ENCODE data around the gene GPR84. TPM values are rescaled to one million over a fixed set of nuclear protein-coding genes. Genes with fewer than 3 reads are reported as not detected.

GPR84 gene
- total and polyA plus RNA-seq, 12 donors, result 0.15 to 2.9 (median 0.32) TPM; not detected in 7

DNA sequence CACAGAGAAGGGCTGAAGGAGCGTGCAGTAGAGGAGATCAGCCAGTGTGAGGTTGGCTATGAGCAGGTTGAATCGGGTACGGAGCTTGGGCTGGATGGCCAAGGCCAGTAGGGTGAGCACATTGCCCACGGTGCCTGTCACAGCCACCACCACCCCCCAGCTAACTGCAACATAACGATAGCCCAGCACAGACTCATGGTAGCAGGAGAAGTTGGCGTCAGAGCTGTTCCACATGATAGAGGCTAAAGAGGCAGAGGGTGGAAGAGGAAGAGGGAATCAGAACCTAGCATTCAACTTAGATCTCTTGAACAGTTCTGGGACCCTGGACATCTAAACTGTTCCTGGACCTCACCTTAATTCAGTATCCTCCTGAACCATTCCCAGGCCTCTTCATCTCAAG is 668 bp downstream of the GPR84 start:
- TF ChIP-seq, protein P1, sequence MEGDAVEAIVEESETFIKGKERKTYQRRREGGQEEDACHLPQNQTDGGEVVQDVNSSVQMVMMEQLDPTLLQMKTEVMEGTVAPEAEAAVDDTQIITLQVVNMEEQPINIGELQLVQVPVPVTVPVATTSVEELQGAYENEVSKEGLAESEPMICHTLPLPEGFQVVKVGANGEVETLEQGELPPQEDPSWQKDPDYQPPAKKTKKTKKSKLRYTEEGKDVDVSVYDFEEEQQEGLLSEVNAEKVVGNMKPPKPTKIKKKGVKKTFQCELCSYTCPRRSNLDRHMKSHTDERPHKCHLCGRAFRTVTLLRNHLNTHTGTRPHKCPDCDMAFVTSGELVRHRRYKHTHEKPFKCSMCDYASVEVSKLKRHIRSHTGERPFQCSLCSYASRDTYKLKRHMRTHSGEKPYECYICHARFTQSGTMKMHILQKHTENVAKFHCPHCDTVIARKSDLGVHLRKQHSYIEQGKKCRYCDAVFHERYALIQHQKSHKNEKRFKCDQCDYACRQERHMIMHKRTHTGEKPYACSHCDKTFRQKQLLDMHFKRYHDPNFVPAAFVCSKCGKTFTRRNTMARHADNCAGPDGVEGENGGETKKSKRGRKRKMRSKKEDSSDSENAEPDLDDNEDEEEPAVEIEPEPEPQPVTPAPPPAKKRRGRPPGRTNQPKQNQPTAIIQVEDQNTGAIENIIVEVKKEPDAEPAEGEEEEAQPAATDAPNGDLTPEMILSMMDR (IDR thresholded peaks at IDR 0.05), result no peak
- H3K27ac ChIP-seq, result peak overlapping the region in 1 of 10 donors; percentile 77
- WGBS, 2 donors, result 75 to 87% methylated on average over 6 of the region's 6 CpGs
- DNase-seq (no peak), ATAC-seq (no peak)
- no peaks in the 10 kb centered on the region for H3K27me3 ChIP-seq
- H3K9me3 ChIP-seq, result no peaks in the 10 kb centered on the region
- H3K36me3 ChIP-seq, result no peaks in the 10 kb centered on the region
- intact Hi-C loops (cut with DNase I), result loop anchor here (5.0 to 10.0 kb wide), 8 partner anchors 36 to 146 kb away; partner anchors contain the start of genes CBX5 (in 1 of the 10), COPZ1 (in 1 of the 10) and HNRNPA1 (in 1 of the 10)
- peaks cover 0 to 56% (median 13%) of the 10 kb centered on the region in 9 donors for H3K4me1 ChIP-seq
- peak overlapping the region in 1 of 10 donors; percentile 33 for H3K4me3 ChIP-seq

DNA sequence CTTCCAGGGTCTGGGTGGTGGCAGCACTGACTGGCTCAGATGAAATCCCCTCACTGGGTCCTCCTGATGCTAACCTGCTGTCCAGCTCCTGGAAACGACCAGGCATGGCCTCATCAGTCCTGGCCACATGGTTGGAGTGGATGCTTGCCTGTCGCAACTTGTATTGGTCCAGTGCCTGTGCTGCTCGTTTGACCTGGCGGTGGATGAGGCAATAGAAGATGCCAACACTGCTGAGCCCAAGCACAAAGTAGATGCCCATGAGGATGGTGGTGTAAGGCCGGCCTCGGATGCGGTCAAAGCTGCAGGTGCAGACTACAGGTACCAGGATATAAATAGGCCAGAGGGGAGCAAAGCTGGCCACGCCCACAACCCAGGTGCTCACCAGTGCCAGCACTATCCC is 1.2 kb downstream of the GPR84 start:
- Histone ChIP-seq H3K27ac (peak overlapping the region in 1 of 10 donors; percentile 77), H3K4me1 (peaks cover 2 to 56% (median 14%) of the 10 kb centered on the region in 9 donors), H3K27me3 (no peaks in the 10 kb centered on the region), H3K4me3 (peak overlapping the region in 1 of 10 donors; percentile 33), H3K9me3 (no peaks in the 10 kb centered on the region), H3K36me3 (no peaks in the 10 kb centered on the region)
- intact Hi-C loops (cut with DNase I), result loop anchor here (5.0 to 10.0 kb wide), 8 partner anchors 36 to 146 kb away; partner anchors contain the start of genes CBX5 (in 1 of the 10), COPZ1 (in 1 of the 10) and HNRNPA1 (in 1 of the 10)
- no peak for ATAC-seq
- WGBS, 2 donors, result 81 to 83% methylated on average over 8 of the region's 8 CpGs
- DNase-seq, result no peak
- TF ChIP-seq, protein P1 (IDR thresholded peaks at IDR 0.05), result no peak

DNA sequence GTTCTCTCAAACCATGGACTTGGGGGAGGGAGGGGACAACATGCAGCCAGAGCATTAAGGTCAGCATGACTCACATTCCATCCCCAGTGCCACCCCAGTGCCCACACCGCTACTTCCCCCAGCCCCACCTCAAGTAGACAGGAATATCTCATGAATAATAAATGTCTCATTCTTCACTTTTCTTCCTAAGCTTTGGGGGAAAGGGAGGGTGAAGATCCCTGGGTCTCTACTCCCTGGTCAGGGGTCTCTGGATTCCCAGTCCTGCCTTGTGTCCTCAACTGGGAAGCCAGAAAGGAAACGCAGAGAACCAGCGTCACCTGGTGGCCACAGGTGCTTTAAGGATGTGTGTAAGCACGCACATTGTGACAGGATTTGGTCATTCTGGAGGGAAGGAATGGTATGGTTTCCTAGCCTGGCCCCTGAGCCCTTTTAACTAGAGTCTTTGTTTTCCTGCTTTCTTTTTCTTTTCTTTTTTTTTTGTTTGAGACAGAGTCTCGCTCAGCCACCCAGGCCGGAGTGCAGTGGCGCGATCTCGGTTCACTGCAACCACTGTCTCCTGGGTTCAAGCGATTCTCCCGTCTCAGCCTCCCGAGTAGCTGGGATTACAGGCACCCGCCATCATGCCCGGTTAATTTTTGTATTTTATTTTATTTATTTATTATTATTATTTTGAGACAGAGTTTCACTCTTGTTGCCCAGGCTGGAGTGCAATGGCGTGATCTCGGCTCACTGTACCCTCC is 3.4 kb downstream of the GPR84 start:
- DNase-seq, result peak; percentile 71 to 73
- Histone ChIP-seq H3K27me3 (no peaks in the 10 kb centered on the region), H3K4me1 (peaks cover 4 to 54% (median 17%) of the 10 kb centered on the region in 9 donors), H3K36me3 (no peaks in the 10 kb centered on the region), H3K27ac (peak overlapping the region in 7 of 10 donors; percentile 81 to 95 (median 90)), H3K9me3 (no peaks in the 10 kb centered on the region), H3K4me3 (no peak overlapping the region)
- TF ChIP-seq, protein P1 (IDR thresholded peaks at IDR 0.05), result peak; percentile 42 to 78 (median 69)
- peak in 4 of 8 donors; percentile 22 to 33 (median 27) for ATAC-seq
- WGBS, 2 donors, result 61 to 67% methylated on average over 16 of the region's 16 CpGs
- intact Hi-C loops (cut with DNase I), result loop anchor here (2.0 to 10.0 kb wide), 10 partner anchors 34 to 144 kb away; partner anchors contain the start of genes CBX5 (in 1 of the 10), COPZ1 (in 1 of the 10) and HNRNPA1 (in 1 of the 10)

DNA sequence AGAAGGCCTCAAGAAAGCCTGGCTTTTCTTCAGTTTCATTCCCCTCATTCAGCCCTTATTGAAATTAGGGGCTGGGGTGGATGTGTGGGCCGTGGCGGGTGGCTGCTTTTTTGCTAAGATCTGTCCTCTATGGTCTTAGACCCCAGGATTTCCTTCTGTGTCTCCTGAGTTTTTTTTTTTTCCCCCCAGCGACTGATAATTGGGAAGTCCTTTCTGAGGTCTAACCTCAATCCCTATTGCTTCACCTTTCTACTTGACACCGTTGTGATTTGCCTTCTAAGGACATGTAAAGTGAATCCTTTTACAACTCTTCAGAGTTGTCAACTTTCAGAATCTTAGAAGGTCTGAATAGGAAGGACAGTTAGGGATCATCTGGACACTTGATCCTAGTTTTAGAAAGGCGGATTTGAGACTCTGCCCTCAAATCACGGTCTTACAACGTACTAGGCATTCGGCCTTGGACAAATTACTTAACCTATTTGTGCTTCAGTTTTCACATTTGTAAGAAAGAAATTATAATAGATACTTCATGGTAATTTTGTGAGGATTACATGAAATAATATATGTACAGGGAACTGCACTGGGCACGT is 4.4 kb downstream of the GPR84 start:
- H3K9me3 ChIP-seq, result no peaks in the 10 kb centered on the region
- H3K4me1 ChIP-seq, result peaks cover 4 to 51% (median 17%) of the 10 kb centered on the region in 9 donors
- intact Hi-C loops (cut with DNase I), result loop anchor here (1.0 to 10.0 kb wide), 13 partner anchors 23 to 345 kb away; partner anchors contain the start of genes CBX5 (in 1 of the 10), COPZ1 (in 1 of the 10) and HNRNPA1 (in 1 of the 10)
- peak overlapping the region; percentile 67 to 95 (median 88) for H3K27ac ChIP-seq
- TF ChIP-seq, protein P1 (IDR thresholded peaks at IDR 0.05), result no peak
- peak overlapping the region in 9 of 10 donors; percentile 48 to 76 (median 66) for H3K4me3 ChIP-seq
- no peaks in the 10 kb centered on the region for H3K27me3 ChIP-seq
- ATAC-seq (no peak), DNase-seq (no peak)
- 45 to 51% methylated on average over 9 of the region's 9 CpGs for WGBS, 2 donors
- no peaks in the 10 kb centered on the region for H3K36me3 ChIP-seq
